Ishikawa (cell line): ENCODE measurements around the gene SLC16A3.

Experiments
- CEBPB ChIP-seq: IDR thresholded peaks from 2 replicates; pipeline ENCODE4 v1.6.1; 2012
- CREB1 ChIP-seq: IDR thresholded peaks from 2 replicates; pipeline ENCODE4 v1.6.1; 2012; ENCODE audit warnings: low read depth
- EGR1 ChIP-seq: IDR thresholded peaks from 2 replicates; pipeline ENCODE4 v1.6.1; 2012
- EP300 ChIP-seq: IDR thresholded peaks from 2 replicates; pipeline ENCODE4 v1.6.1; 2012; ENCODE audit warnings: borderline replicate concordance
- FOXM1 ChIP-seq: IDR thresholded peaks from 2 replicates; pipeline ENCODE4 v1.6.1; 2012; ENCODE audit warnings: low read depth, borderline replicate concordance
- NFIC ChIP-seq: IDR thresholded peaks from 2 replicates; pipeline ENCODE4 v1.6.1; 2012
- RAD21 ChIP-seq: IDR thresholded peaks from 2 replicates; pipeline ENCODE4 v1.6.1; 2012; ENCODE audit warnings: low read depth
- TAF1 ChIP-seq: IDR thresholded peaks from 2 replicates; pipeline ENCODE4 v1.6.1; 2012; ENCODE audit warnings: low read depth, mild to moderate bottlenecking
- TCF12 ChIP-seq: IDR thresholded peaks from 2 replicates; pipeline ENCODE4 v1.6.1; 2012; ENCODE audit warnings: low read depth
- TEAD4 ChIP-seq: IDR thresholded peaks from 2 replicates; pipeline ENCODE4 v1.6.1; 2012
- YY1 ChIP-seq: IDR thresholded peaks from 2 replicates; pipeline ENCODE4 v1.6.1; 2012; ENCODE audit warnings: low read depth
- ZBTB7A ChIP-seq: IDR thresholded peaks from 2 replicates; pipeline ENCODE4 v1.6.1; 2012; ENCODE audit warnings: low read depth
- TF ChIP-seq, protein P1 (sequence below): IDR thresholded peaks from 2 replicates; pipeline ENCODE4 v1.6.1; 2012
- TF ChIP-seq, protein P2 (sequence below): IDR thresholded peaks from 2 replicates; pipeline ENCODE4 v1.6.1; 2012; ENCODE audit warnings: low read depth, mild to moderate bottlenecking
- TF ChIP-seq, protein P3 (sequence below): IDR thresholded peaks from 2 replicates; pipeline ENCODE4 v1.6.1; 2012

The SLC16A3 gene

DNA sequence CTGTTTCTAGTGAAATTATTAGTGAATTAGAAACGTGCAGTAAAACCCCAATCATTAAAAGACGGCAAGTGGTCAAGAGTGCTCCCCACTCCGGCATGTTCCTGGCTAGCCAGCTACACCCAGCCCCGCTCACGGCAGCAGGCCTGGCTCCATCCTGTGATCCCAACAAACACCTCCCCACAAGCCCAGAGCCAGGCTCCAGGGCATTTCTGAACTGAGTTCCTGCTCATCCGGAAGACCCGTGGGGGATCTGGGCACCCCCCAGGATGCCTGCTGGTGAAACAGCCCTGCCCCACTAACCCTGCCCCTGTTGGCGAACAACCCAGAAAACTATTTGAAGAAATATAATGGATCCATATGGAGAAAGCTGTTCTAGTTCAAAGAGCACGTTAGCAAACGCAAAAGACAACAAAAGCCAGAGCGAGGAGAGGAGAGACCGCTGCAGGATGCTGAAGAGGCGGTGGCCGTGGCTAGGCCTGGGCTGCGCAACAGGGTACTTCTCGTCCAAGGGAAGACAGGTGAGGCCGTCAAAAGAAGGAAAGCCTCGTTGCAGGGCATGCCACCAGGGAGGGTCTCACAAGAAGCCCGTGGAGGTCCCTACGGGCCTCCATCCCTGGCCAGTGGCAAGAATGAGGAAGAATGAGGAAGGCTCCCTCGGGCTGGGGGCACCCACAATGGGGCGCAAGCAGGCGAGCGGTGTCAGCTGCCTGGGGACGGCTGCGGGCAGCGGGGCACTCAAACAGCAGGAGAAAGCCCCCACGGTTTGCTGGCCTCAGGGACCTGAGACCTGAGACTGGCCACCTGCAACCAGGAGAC lies 19.2 kb downstream of the SLC16A3 start:
- TF ChIP-seq, protein P1, sequence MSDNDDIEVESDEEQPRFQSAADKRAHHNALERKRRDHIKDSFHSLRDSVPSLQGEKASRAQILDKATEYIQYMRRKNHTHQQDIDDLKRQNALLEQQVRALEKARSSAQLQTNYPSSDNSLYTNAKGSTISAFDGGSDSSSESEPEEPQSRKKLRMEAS, result no peak
- TF ChIP-seq CREB1 (no peak), ZBTB7A (no peak), CEBPB (no peak), EP300 (no peak), RAD21 (no peak), EGR1 (no peak), TCF12 (no peak), FOXM1 (no peak), NFIC (no peak), YY1 (no peak), TEAD4 (no peak)
- TF ChIP-seq, protein P2, sequence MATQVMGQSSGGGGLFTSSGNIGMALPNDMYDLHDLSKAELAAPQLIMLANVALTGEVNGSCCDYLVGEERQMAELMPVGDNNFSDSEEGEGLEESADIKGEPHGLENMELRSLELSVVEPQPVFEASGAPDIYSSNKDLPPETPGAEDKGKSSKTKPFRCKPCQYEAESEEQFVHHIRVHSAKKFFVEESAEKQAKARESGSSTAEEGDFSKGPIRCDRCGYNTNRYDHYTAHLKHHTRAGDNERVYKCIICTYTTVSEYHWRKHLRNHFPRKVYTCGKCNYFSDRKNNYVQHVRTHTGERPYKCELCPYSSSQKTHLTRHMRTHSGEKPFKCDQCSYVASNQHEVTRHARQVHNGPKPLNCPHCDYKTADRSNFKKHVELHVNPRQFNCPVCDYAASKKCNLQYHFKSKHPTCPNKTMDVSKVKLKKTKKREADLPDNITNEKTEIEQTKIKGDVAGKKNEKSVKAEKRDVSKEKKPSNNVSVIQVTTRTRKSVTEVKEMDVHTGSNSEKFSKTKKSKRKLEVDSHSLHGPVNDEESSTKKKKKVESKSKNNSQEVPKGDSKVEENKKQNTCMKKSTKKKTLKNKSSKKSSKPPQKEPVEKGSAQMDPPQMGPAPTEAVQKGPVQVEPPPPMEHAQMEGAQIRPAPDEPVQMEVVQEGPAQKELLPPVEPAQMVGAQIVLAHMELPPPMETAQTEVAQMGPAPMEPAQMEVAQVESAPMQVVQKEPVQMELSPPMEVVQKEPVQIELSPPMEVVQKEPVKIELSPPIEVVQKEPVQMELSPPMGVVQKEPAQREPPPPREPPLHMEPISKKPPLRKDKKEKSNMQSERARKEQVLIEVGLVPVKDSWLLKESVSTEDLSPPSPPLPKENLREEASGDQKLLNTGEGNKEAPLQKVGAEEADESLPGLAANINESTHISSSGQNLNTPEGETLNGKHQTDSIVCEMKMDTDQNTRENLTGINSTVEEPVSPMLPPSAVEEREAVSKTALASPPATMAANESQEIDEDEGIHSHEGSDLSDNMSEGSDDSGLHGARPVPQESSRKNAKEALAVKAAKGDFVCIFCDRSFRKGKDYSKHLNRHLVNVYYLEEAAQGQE, result no peak
- TF ChIP-seq, protein P3, sequence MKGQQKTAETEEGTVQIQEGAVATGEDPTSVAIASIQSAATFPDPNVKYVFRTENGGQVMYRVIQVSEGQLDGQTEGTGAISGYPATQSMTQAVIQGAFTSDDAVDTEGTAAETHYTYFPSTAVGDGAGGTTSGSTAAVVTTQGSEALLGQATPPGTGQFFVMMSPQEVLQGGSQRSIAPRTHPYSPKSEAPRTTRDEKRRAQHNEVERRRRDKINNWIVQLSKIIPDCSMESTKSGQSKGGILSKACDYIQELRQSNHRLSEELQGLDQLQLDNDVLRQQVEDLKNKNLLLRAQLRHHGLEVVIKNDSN, result no peak

DNA sequence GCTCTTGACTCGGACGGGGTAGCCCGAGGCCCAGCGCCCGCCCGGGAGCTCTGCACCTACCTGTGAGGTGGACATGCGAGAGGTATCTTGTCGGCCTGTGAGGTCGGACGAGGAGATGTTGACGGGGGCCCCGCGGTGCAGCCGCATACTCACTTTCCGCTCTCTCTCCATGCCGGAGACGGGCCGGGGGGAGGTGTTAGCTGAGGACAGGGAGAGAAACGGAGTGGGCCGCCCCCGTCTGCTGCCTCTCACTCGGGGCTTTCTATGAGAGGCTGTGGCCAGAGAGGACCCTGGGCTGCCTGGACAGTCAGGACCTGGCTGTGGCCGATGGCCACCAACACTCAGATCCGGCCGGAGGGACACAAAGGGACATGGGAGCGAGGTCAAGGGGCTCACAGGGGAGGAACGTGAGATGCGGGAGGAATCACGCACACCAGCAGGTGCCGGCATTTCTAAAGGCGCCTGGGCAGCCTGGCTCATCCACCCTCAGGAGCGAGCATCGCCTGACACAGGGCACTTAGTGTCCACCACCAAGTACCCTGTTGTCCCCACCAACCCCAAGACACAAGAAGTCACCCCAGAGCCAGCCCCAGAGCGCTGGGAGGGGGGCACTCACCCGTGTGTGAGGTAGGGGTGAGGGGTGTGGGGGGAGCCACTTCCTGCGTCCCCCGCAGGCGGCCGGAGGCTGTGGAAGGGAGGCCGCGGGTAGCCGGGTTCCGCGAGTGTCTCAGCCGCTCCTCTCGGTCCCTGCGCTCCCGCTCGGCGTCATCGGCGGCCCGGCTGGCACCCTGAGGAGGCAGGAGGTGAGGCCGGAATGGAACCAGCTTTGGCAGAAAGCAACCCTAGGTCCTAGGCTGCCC lies 20.2 kb downstream of the SLC16A3 start:
- TF ChIP-seq, protein P2, result no peak
- no peak for TF ChIP-seq EGR1
- no peak for TF ChIP-seq CREB1
- TF ChIP-seq TAF1, result no peak
- TF ChIP-seq, protein P1, result no peak
- TF ChIP-seq ZBTB7A, result no peak
- no peak for TF ChIP-seq YY1
- no peak for TF ChIP-seq EP300
- no peak for TF ChIP-seq RAD21
- no peak for TF ChIP-seq FOXM1
- TF ChIP-seq CEBPB, result no peak
- TF ChIP-seq NFIC, result no peak
- TF ChIP-seq, protein P3, result no peak
- no peak for TF ChIP-seq TCF12
- TF ChIP-seq TEAD4, result no peak

DNA sequence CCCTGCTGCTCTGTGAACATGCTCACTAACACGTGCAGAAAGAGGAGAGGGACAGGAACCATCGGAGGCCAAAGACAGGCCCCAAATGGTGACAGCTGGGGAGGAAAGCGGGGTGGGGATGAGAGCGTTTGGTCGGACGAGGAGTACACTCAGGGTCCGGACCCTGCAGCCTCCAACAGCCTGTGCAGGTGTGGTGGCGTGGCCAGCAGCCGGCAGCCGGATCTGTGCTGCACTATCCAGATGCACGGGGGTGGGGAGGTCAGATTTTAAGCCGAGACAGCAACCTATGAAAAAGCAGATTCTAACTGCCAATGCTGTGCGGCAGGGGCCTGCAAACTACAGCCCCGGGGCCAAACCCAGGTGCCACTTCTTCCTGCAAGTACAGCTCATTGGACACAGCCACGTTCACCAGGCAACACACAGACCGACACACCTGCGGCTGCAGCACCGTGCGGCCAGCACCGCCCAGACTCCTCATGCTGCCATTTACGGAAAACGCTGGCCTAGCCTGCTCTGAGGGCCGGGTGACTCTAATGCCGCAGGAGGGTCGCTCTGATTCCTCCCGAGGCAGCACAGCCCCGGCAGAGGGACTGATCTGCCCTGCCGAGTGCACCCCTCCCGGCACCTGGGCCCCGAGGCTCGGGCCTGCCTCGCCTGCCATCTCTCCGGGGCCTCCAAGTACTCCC lies 21.2 kb downstream of the SLC16A3 start:
- TF ChIP-seq YY1, result no peak
- no peak for TF ChIP-seq CEBPB
- no peak for TF ChIP-seq EGR1
- TF ChIP-seq, protein P2, result no peak
- no peak for TF ChIP-seq CREB1
- TF ChIP-seq ZBTB7A, result no peak
- TF ChIP-seq NFIC, result no peak
- TF ChIP-seq TAF1, result no peak
- TF ChIP-seq, protein P1, result no peak
- TF ChIP-seq, protein P3, result no peak
- no peak for TF ChIP-seq FOXM1
- no peak for TF ChIP-seq TEAD4
- TF ChIP-seq RAD21, result no peak
- TF ChIP-seq TCF12, result no peak
- TF ChIP-seq EP300, result no peak
